Loucy (cell line): ENCODE measurements around the gene PLAC8.
"Not testable (repeated sequence)": the region's sequence is repeated elsewhere in the genome, so short reads cannot be mapped to it uniquely, and the experiment has no call there.

ENCODE experiments used
- H2AFZ ChIP-seq: fragments of 200-600 bp; sonication (generic); 2 replicates; pipeline ENCODE4 v1.6.0; 2016; ENCODE audit warnings: antibody characterized with exemption, mild to moderate bottlenecking, low read length, moderate library complexity
- H3F3A ChIP-seq: fragments of 200-600 bp; 2 replicates; pipeline ENCODE4 v1.6.0; 2016; ENCODE audit warnings: antibody characterized with exemption, low read depth, mild to moderate bottlenecking
- H3K27me3 ChIP-seq: fragments of 200-600 bp; sonication (generic); 2 replicates; pipeline ENCODE4 v1.6.1; 2014; ENCODE audit warnings: low read length, mild to moderate bottlenecking; ENCODE audit not compliant: insufficient read depth, poor library complexity, severe bottlenecking
- H3K36me3 ChIP-seq: fragments of 200-600 bp; sonication (generic); 2 replicates; pipeline ENCODE4 v1.6.1; 2016; ENCODE audit warnings: low read length; ENCODE audit not compliant: insufficient read depth
- H3K4me1 ChIP-seq: fragments of 200-600 bp; sonication (generic); 2 replicates; pipeline ENCODE4 v1.5.1; 2014; ENCODE audit warnings: low read length, mild to moderate bottlenecking; ENCODE audit not compliant: insufficient read depth, poor library complexity, severe bottlenecking
- H3K4me2 ChIP-seq: fragments of 200-600 bp; sonication (generic); 2 replicates; pipeline ENCODE4 v1.6.0; 2014; ENCODE audit warnings: antibody characterized with exemption, low read length, low read depth, mild to moderate bottlenecking; ENCODE audit not compliant: poor library complexity, severe bottlenecking
- H3K4me3 ChIP-seq: fragments of 200-600 bp; sonication (generic); 2 replicates; pipeline ENCODE4 v1.5.1; 2014; ENCODE audit warnings: low read length, mild to moderate bottlenecking, mixed read lengths; ENCODE audit not compliant: poor library complexity, severe bottlenecking
- H3K79me2 ChIP-seq: fragments of 200-600 bp; sonication (generic); 2 replicates; pipeline ENCODE4 v1.6.1; 2014; ENCODE audit warnings: low read length; ENCODE audit not compliant: insufficient read depth
- H3K9ac ChIP-seq: fragments of 200-600 bp; sonication (generic); 2 replicates; pipeline ENCODE4 v1.6.0; 2014; ENCODE audit warnings: mild to moderate bottlenecking, low read depth, low read length, moderate library complexity; ENCODE audit not compliant: poor library complexity, severe bottlenecking
- H3K9me2 ChIP-seq: fragments of 200-600 bp; sonication (generic); replicated peaks from 2 replicates; pipeline ENCODE4 v1.6.1; 2016; ENCODE audit warnings: low read depth, low read length, mixed read lengths
- H3K9me3 ChIP-seq: fragments of 200-600 bp; sonication (generic); 2 replicates; pipeline ENCODE4 v1.6.1; 2014; ENCODE audit warnings: mild to moderate bottlenecking, antibody characterized with exemption, low read length, low read depth; ENCODE audit not compliant: insufficient read depth
- H4K20me1 ChIP-seq: fragments of 200-600 bp; sonication (generic); 2 replicates; pipeline ENCODE4 v1.6.0; 2014; ENCODE audit warnings: antibody characterized with exemption, low read length, mild to moderate bottlenecking; ENCODE audit not compliant: insufficient read depth, poor library complexity, severe bottlenecking
- CTCF ChIP-seq: fragments of 200-600 bp; sonication (generic); conservative IDR thresholded peaks from 2 replicates; pipeline ENCODE4 v1.5.1; 2014; ENCODE audit warnings: mild to moderate bottlenecking, antibody characterized with exemption, low read length
- EZH2phosphoT487 ChIP-seq: fragments of 200-600 bp; IDR thresholded peaks from 2 replicates; pipeline ENCODE4 v1.6.1; 2018; ENCODE audit warnings: antibody characterized with exemption, mild to moderate bottlenecking, moderate library complexity, borderline replicate concordance

PLAC8 gene

GRCh38 chr4:83146841-83147240, 32.3 kb upstream of the PLAC8 start:
- no peak overlapping the region for H3K4me2 ChIP-seq
- H3K79me2 ChIP-seq = no peaks in the 10 kb centered on the region
- H3K9ac ChIP-seq = no peak overlapping the region
- no peaks in the 10 kb centered on the region for H3K9me2 ChIP-seq
- no peaks in the 10 kb centered on the region for H3K9me3 ChIP-seq
- peaks cover 11% of the 10 kb centered on the region for H3K4me1 ChIP-seq
- TF ChIP-seq CTCF (no peak), EZH2phosphoT487 (no peak)
- no peaks in the 10 kb centered on the region for H3K27me3 ChIP-seq
- H4K20me1 ChIP-seq = no peaks in the 10 kb centered on the region
- no peak overlapping the region for H3K4me3 ChIP-seq
- no peak overlapping the region for H2AFZ ChIP-seq
- no peaks in the 10 kb centered on the region for H3K36me3 ChIP-seq
- no peaks in the 10 kb centered on the region for H3F3A ChIP-seq

GRCh38 chr4:83145776-83146175, 31.2 kb upstream of the PLAC8 start:
- H3K36me3 ChIP-seq, H3K27me3 ChIP-seq, H3K9ac ChIP-seq, H3K79me2 ChIP-seq, H3K9me2 ChIP-seq, H3F3A ChIP-seq, H3K4me2 ChIP-seq, H3K4me3 ChIP-seq, H4K20me1 ChIP-seq, H3K9me3 ChIP-seq: not testable (repeated sequence)
- peak; percentile 46 for TF ChIP-seq CTCF
- Histone ChIP-seq H3K4me1 (peaks cover 11% of the 10 kb centered on the region), H2AFZ (peak overlapping the region; percentile 15; the same call in 1 of the 2 replicates)

- Histone ChIP-seq H3K9ac (no peak overlapping the region), H3K9me3 (no peaks in the 10 kb centered on the region), H3K79me2 (no peaks in the 10 kb centered on the region), H4K20me1 (no peaks in the 10 kb centered on the region), H3K4me1 (peaks cover 9% of the 10 kb centered on the region), H3K27me3 (no peaks in the 10 kb centered on the region), H2AFZ (peak overlapping the region; percentile 71; the same call in 1 of the 2 replicates), H3K36me3 (no peaks in the 10 kb centered on the region), H3K4me3 (no peak overlapping the region), H3K9me2 (no peaks in the 10 kb centered on the region), H3K4me2 (peak overlapping the region; percentile 20), H3F3A (no peaks in the 10 kb centered on the region)
- TF ChIP-seq CTCF (no peak), EZH2phosphoT487 (no peak)
Measured at GRCh38 chr4:83139514-83140156, 25.1 kb upstream of the PLAC8 start.
